ENCODE results near the gene THEMIS2.

Gene THEMIS2

DNA sequence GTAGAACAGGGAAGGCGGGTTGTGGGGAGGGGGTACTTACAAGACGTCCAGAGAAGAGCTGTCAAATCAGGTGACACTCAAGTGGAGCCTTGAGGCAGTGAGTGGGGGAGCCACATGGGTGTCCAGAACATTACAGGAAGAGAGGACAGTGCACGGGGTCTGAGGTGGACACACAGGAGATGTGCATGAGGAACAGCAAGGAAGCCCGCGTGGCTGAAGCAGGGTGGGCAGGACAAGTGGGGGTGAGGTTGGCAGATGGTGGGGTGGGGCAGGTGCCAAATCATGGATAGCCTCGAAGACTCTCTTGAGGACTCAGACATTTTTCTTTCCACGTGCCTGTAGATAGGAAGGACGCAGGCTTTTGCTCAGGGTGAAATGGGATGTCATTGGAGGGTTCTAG is 63.4 kb downstream of the THEMIS2 start:
- no peak for DNase-seq (ENCODE audit: low read depth)
- TF ChIP-seq, protein P1, sequence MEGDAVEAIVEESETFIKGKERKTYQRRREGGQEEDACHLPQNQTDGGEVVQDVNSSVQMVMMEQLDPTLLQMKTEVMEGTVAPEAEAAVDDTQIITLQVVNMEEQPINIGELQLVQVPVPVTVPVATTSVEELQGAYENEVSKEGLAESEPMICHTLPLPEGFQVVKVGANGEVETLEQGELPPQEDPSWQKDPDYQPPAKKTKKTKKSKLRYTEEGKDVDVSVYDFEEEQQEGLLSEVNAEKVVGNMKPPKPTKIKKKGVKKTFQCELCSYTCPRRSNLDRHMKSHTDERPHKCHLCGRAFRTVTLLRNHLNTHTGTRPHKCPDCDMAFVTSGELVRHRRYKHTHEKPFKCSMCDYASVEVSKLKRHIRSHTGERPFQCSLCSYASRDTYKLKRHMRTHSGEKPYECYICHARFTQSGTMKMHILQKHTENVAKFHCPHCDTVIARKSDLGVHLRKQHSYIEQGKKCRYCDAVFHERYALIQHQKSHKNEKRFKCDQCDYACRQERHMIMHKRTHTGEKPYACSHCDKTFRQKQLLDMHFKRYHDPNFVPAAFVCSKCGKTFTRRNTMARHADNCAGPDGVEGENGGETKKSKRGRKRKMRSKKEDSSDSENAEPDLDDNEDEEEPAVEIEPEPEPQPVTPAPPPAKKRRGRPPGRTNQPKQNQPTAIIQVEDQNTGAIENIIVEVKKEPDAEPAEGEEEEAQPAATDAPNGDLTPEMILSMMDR (conservative IDR thresholded peaks at IDR 0.05; ENCODE audit: low read length), result no peak
- no peak overlapping the region for H3K4me3 ChIP-seq (ENCODE audit: low read length)

Data from AG10803 (cell line).